HK-2 (cell line): ENCODE measurements around the gene SGK1.
"Not testable (repeated sequence)": the region's sequence is repeated elsewhere in the genome, so short reads cannot be mapped to it uniquely, and the experiment has no call there.

ENCODE experiments used
- DNase-seq: peaks from one replicate; pipeline ENCODE4 v3.0.0-alpha.2; 2018; ENCODE audit not compliant: unreplicated experiment

The SGK1 gene

GRCh38 chr6:134328138-134328537 lies 10.2 kb upstream of the SGK1 start:
- DNase-seq: no peak

GRCh38 chr6:134326192-134326591 lies 8.3 kb upstream of the SGK1 start:
- DNase-seq: not testable (repeated sequence)

GRCh38 chr6:134324766-134325165 lies 6.9 kb upstream of the SGK1 start:
- DNase-seq: no peak

GRCh38 chr6:134324141-134324540 lies 6.2 kb upstream of the SGK1 start:
- DNase-seq: no peak

- DNase-seq: no peak
Observed at GRCh38 chr6:134323698-134324097, 5.8 kb upstream of the SGK1 start.

GRCh38 chr6:134323294-134323693 lies 5.4 kb upstream of the SGK1 start:
- DNase-seq: no peak

GRCh38 chr6:134322216-134322615 lies 4.3 kb upstream of the SGK1 start:
- no peak for DNase-seq

- no peak for DNase-seq
Observed at GRCh38 chr6:134321246-134321645, 3.3 kb upstream of the SGK1 start.

GRCh38 chr6:134319686-134320085 lies 1.8 kb upstream of the SGK1 start:
- not testable (repeated sequence) for DNase-seq

GRCh38 chr6:134318974-134319281 lies 1.0 kb upstream of the SGK1 start:
- no peak for DNase-seq

- no peak for DNase-seq
Observed at GRCh38 chr6:134318236-134318973, 493 bp upstream of the SGK1 start.

GRCh38 chr6:134316733-134317431 lies 1.0 kb downstream of the SGK1 start:
- DNase-seq: no peak

GRCh38 chr6:134315974-134316441 lies 1.9 kb downstream of the SGK1 start:
- DNase-seq: no peak

GRCh38 chr6:134315189-134315588 lies 2.7 kb downstream of the SGK1 start:
- no peak for DNase-seq

GRCh38 chr6:134314006-134314821 lies 3.7 kb downstream of the SGK1 start:
- DNase-seq: no peak

- no peak for DNase-seq
Observed at GRCh38 chr6:134312038-134312660, 5.8 kb downstream of the SGK1 start.

GRCh38 chr6:134310817-134311216 lies 7.1 kb downstream of the SGK1 start:
- DNase-seq: no peak

GRCh38 chr6:134309983-134310605 lies 7.8 kb downstream of the SGK1 start:
- DNase-seq: no peak

GRCh38 chr6:134309227-134309626 lies 8.7 kb downstream of the SGK1 start:
- no peak for DNase-seq

GRCh38 chr6:134308800-134309199 lies 9.1 kb downstream of the SGK1 start:
- DNase-seq: no peak

- no peak for DNase-seq
Observed at GRCh38 chr6:134307870-134308269, 10.0 kb downstream of the SGK1 start.

GRCh38 chr6:134307075-134307474 lies 10.8 kb downstream of the SGK1 start:
- DNase-seq: no peak
